Measurements from ENCODE around the gene MPPE1.
"Not testable (repeated sequence)": the region's sequence is repeated elsewhere in the genome, so short reads cannot be mapped to it uniquely, and the experiment has no call there.

MPPE1 gene

DNA sequence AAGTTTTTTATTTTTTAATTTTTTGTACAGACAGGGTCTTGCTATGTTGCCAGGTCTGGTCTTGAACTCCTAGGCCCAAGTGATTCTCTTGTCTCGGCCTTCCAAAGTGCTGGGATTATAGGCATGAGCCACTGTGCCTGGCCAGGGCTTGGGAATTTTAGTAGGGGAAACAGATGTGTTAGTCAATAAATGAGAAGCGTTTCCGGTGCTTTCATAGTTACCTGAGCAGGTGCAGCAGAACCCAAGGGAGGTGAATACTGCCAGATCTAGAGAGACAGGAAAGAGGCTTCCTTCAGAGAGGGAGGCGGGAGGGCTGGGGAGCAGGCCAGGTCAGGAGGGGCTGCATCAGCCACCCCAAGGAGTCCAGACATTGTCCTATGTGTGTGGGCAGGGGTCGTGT, 42.7 kb upstream of the MPPE1 start:
- H3K4me3 ChIP-seq, result no peak overlapping the region
- H3K27ac ChIP-seq, result no peak overlapping the region
- TF ChIP-seq, protein P1, sequence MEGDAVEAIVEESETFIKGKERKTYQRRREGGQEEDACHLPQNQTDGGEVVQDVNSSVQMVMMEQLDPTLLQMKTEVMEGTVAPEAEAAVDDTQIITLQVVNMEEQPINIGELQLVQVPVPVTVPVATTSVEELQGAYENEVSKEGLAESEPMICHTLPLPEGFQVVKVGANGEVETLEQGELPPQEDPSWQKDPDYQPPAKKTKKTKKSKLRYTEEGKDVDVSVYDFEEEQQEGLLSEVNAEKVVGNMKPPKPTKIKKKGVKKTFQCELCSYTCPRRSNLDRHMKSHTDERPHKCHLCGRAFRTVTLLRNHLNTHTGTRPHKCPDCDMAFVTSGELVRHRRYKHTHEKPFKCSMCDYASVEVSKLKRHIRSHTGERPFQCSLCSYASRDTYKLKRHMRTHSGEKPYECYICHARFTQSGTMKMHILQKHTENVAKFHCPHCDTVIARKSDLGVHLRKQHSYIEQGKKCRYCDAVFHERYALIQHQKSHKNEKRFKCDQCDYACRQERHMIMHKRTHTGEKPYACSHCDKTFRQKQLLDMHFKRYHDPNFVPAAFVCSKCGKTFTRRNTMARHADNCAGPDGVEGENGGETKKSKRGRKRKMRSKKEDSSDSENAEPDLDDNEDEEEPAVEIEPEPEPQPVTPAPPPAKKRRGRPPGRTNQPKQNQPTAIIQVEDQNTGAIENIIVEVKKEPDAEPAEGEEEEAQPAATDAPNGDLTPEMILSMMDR (IDR thresholded peaks at IDR 0.05), result no peak
- DNase-seq (ENCODE audit: low spot score), result no peak

DNA sequence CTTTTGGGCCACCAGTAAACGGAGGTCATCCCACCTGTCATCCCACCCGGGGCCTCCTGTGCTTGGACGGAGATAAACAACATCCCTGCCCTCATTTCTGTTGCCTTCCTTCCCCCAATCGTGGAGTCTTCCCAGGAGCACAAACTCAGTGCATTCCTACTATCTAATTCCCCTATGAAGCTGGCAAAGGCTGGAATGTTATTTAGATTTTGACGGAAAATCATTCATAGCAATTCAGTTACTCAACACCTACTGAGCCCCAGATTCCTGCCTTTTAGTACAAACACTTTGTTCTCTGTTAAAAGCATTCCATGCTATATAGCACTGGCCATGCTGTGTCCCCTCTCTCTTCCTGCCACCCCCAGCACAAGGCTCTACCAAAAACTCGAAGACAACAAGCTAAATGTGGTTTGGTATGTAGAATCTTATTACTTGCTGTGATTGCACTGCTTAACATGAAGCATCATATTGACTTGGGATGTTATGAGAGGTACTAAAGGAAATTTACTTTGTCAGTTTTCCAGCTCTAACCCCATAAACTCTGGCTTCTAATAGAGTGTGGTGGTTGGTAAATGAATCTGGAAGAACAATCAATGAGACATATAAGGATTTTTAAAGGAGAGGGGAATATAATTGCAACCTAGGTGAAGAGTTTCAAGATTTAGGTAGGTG, 40.9 kb upstream of the MPPE1 start:
- Histone ChIP-seq H3K27ac (peak overlapping the region in 1 of 2 donors; percentile 61), H3K4me3 (no peak overlapping the region)
- DNase-seq (ENCODE audit: low spot score), result no peak
- TF ChIP-seq, protein P1 (IDR thresholded peaks at IDR 0.05), result no peak

DNA sequence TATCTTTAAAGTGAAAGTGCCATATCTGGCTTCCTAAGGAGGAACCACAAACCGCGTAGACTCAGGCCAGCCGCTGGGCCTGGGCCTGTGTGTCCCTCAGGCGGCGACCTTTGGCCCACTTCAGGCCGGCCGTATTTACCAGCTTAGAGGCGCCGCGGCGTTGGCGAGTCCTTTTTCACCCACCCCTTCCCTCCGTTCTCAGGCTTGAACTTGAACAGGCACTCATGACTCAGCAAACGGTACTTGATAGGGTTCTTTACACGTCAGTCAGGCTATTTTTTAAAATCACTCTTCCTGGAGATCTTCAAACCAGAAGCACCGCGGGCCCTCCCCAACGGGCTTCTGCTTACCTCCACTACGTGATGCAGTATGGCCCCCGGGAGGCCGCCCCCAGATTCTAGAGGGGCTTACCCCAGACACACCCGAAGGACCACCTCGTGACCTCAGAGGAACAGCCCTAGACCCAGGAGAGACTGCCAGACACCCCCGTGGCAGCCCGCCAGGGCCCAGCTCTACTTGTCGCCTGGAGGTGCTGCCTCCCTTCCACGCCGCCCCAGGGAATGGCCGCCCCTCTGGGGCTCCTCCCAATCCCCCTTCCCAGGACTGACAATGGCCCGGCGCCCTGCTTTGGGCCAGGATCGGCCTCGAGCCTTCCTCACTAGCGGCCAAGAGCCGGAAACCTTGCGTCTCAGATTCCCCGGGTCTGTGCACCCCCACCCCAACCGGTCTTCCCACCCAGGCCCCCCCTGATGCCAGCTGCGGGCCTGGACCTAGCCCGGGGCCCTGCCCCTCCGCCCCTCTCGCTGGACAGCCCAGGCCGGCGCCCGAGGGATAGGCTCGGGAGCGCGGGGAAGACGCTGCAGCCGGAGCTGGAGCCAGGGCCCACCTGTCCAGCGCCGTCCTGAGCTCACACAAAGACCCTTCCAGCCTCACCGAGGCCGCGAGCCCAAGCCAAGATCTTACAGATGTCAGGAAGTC, 39.4 kb upstream of the MPPE1 start:
- Histone ChIP-seq H3K4me3 (peak overlapping the region; percentile 74), H3K27ac (peak overlapping the region; percentile 96 to 97)
- DNase-seq (ENCODE audit: low spot score), result peak; percentile 96
- TF ChIP-seq, protein P1 (IDR thresholded peaks at IDR 0.05), result no peak

DNA sequence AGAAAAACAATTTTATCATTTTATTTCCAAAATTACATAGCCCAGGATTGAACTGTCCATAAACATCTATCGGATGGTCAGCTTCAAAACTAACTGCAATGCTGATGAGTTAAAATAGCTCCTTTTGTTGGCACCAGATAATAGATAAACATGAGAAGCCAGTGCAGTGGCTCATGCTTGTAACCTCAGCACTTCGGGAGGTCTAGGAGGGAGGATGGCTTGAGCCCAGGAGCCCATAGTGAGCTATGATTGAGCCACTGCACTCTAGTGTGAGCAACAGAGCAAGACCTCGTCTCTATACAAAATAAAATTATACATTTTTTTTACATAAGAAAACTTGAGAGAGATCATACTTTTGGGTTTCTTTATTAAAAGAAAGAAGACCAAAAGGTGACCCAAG, 38.6 kb upstream of the MPPE1 start:
- TF ChIP-seq, protein P1 (IDR thresholded peaks at IDR 0.05), result no peak
- H3K4me3 ChIP-seq, result peak overlapping the region; percentile 74
- no peak for DNase-seq (ENCODE audit: low spot score)
- H3K27ac ChIP-seq, result peak overlapping the region; percentile 96 to 97

DNA sequence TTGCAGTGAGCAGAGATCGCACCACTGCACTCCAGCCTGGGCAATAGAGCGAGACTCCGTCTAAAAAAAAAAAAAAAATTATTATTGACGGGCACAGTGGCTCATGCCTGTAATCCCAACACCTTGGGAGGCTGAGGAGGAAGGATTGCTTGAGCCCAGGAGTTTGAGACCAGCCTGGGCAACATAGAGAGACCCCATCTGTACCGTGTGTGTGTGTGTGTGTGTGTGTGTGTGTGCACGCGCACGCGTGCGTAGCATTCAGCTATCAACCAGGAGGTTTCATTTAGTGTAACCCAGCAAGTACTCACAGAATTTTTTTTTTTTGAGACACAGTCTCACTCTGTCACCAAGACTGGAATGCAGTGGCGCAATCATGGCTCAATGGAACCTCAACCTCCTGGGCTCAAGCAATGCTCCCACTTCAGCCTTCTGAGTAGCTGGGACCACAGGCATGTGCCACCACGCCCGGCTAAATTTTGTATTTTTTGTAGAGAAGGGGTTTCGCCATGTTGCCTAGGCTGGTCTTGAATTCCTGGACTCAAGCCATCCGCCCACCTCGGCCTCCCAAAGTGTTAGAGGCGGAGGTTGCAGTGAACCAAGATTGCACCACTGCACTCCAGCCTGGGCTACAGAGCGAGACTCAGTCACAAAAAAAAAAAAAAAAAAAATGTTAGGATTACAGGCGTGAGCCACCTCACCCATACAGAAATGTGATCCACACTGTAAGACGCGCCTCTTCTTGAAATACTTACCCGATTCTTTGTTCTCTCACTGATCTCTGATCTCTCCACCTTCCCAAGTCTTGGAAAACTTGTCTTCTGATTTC, 37.9 kb upstream of the MPPE1 start:
- Histone ChIP-seq H3K4me3 (peak overlapping the region; percentile 74), H3K27ac (peak overlapping the region; percentile 96 to 97)
- DNase-seq (ENCODE audit: low spot score), result not testable (repeated sequence)

DNA sequence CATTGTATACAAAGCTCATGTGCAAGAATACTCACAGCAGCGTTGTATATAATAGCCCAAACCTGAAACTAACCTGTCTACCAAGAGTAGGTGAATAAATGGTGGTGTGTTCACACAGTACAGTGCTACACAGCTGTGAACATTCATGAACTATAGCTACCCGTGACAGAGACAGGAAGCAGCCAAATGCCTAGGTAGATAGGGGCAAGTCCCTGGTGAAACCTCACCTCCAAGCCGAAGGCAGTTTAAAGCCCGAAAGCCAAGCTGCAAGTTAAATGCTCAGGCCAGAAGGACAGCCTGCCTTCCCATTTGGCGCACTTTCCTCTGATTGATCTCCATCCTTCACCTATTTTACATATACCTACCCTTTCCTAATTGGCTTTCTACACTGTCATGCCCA, 36.7 kb upstream of the MPPE1 start:
- DNase-seq (ENCODE audit: low spot score), result no peak
- Histone ChIP-seq H3K27ac (no peak overlapping the region), H3K4me3 (no peak overlapping the region)
- TF ChIP-seq, protein P1 (IDR thresholded peaks at IDR 0.05), result no peak

DNA sequence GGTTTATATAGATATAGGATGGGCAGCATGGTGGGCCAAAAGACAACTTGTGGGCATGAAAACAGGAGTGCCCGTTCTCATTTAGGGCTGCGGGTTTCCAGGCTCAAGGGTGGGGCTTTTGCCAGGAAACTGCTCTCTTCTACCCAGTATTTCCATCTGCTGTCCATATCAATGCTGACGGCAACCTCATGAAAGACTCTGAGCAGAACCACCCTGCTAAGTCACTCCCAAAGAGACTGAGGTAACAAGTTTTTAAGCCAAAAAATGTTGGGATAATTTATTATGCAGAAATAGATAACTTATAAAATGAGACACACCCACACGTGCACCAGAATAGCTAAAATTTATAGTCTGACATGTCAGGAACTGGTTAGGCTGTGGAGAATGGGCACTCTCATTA, 36.1 kb upstream of the MPPE1 start:
- DNase-seq (ENCODE audit: low spot score), result no peak
- no peak overlapping the region for H3K4me3 ChIP-seq
- no peak overlapping the region for H3K27ac ChIP-seq
- TF ChIP-seq, protein P1 (IDR thresholded peaks at IDR 0.05), result no peak

Measured in coronary artery (tissue), 2 donors.